Activated naive CD8-positive, alpha-beta T cell treated with anti-CD3 and anti-CD28 coated beads, Interleukin-2, amount 50 U/mL, for 24 hours (primary cell): ENCODE results near the gene NPR2.

Experiments
- ATAC-seq: fragments of 150-1000 bp; cut with Tn5 transposase; one replicate; pipeline ENCODE4 v1.10.0; 2021
- DNase-seq: peaks from one replicate; pipeline ENCODE4 v3.0.0; 2021
- H3K27ac Mint-ChIP-seq: one replicate; pipeline ENCODE4 v1.8.0; 2021; ENCODE audit warnings: mild to moderate bottlenecking, mixed read lengths
- H3K27me3 Mint-ChIP-seq: one replicate; pipeline ENCODE4 v1.8.0; 2021; ENCODE audit warnings: mixed read lengths
- H3K36me3 Mint-ChIP-seq: one replicate; pipeline ENCODE4 v1.8.0; 2021; ENCODE audit warnings: low read depth, mixed read lengths
- H3K4me1 Mint-ChIP-seq: one replicate; pipeline ENCODE4 v1.8.0; 2021; ENCODE audit warnings: mixed read lengths
- H3K4me3 Mint-ChIP-seq: one replicate; pipeline ENCODE4 v1.8.0; 2021; ENCODE audit warnings: mild to moderate bottlenecking, moderate library complexity, mixed read lengths
- H3K9me3 Mint-ChIP-seq: one replicate; pipeline ENCODE4 v1.8.0; 2021; ENCODE audit warnings: mixed read lengths

NPR2 gene

DNA sequence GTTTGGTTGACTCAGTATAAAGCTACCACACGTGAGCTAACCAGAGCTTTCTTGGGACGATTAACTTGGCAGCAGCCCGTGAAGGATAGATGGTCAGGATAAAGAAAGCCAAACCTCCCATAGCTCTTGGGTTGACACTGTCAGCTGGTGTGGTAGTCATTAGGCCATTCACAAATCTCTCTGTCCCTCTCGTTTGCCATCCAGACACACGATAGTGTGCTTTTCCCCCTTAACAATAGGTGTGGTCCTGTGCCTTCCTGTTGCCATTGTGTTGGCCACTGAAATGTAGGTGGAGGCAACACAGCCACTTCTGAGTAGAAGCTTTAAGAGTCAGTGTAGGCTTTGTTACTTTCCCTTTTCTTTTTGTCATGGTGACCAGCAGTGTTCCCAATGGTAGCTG, 67.1 kb downstream of the NPR2 start:
- Mint-ChIP-seq H3K4me1 (no peaks in the 10 kb centered on the region), H3K36me3 (no peaks in the 10 kb centered on the region), H3K27me3 (peaks cover 7% of the 10 kb centered on the region), H3K27ac (no peak overlapping the region), H3K4me3 (no peak overlapping the region), H3K9me3 (no peaks in the 10 kb centered on the region)
- DNase-seq = no peak
- ATAC-seq = no peak
